GM18499 (cell line): Measurements from ENCODE around the gene CA4.

ENCODE experiments used
- ATAC-seq: cut with Tn5 transposase; IDR thresholded peaks from one replicate; pipeline ENCODE4 v1.9.1; 2021; ENCODE audit warnings: moderate number of reproducible peaks; ENCODE audit not compliant: insufficient read depth, unreplicated experiment

The CA4 gene

DNA sequence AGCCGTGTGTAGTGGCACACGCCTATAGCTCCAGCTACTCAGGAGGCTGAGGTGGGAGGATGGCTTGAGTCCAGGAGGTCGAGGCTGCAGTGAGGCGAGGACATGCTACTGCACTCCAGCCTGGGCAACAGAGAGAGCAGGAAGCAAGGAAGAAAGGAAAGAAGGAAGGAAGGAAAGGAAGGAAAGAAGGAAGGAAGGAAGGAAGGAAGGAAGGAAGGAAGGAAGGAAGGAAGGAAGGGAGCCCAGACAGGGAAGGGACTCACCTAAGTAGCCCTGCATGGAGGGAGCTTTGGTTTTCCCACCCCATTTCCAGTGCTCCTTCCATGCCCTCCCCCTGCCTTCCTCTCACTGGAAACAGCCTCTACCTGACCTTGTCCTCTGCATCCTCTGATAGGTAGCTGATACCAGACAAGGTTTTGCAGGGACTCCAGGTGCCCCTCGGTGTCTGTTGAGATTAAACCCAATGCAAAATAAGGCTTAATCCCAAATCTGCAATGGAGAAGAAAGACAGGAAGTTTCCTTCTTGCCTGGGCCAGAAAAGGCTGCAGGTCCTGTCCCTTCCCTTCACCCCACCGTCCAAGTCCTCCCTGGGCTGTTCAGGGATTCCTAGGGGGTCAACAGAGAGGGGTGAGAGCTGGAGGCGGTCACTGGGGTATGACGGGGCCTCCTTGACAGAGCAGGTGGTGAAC lies 21.5 kb upstream of the CA4 start:
- no peak for ATAC-seq

GRCh38 chr17:60129164-60129563 lies 20.6 kb upstream of the CA4 start:
- no peak for ATAC-seq

DNA sequence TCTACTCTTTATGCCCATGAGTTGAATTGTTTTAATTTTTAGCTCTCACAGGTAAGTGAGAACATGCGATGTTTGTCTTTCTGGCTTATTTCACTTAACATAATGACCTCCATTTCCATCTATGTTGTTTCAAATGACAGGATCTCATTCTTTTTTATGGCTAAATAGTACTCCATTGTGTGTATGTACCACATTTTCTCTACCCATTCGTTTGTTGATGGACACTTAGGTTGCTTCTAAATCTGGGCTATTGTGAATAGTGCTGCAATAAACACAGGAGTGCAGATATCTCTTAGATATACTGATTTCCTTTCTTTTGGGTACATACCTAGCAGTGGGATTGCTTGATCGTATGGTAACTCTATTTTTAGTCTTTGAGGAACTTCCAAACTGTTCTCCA lies 19.3 kb upstream of the CA4 start:
- no peak for ATAC-seq

DNA sequence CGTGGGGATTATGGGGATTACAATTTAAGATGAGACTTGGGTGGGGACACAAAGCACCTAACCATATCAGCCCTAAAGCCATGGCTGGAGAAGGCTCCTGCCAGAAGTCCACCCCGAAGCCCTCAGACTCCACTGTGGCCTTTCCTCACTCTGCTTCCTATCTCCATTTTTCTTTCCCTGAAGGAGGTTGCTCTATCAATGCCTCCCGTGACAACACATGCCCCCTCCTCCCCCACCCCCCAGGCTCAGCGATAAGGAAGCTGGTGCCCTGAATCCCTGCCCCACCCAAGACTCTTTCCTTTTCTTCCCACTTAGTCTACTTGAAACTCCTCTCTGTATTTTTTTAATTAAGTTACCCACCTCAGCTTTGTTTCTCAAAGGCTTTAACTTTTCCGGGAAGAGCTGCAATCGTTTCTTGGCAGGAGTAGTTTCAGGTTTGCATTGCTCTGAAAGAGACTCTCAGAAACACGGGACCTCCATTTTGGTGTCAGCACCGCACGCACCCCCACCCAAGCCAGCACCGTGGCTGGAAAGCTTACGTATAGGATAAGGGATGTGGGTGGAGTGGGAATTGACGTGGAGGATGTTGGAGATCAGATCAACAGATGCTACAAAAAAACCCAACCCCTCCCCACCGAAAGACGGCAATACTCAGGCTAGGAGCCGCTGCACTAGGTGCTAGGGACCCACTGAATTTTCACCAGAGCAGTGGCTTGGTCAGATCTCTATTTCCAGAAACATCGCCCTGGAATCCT lies 15.2 kb upstream of the CA4 start:
- no peak for ATAC-seq

- ATAC-seq: peak; percentile 77
Observed at GRCh38 chr17:60135151-60135950, 14.4 kb upstream of the CA4 start.

- ATAC-seq: no peak
Observed at GRCh38 chr17:60135951-60136666, 13.7 kb upstream of the CA4 start.

DNA sequence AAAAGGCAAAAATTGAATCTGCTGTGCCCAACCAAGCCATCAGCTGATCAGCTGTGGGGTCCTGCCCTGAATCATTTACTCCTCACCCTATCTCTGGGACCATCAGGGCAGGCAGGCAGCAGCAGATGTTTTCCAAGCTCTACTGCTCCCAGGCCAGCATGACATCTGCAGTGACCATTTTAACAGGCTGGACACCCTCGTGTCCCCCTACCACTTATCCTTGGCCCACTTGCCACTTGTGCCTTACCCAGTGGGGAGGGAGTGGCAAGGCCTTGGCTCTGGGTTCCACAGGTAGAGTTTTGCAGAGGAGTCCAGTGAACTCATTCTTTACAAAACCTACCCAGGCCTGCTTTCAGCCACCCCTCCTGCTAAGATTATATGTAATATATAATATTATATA lies 12.0 kb upstream of the CA4 start:
- no peak for ATAC-seq

- ATAC-seq: no peak
Observed at GRCh38 chr17:60138769-60139437, 10.9 kb upstream of the CA4 start.

DNA sequence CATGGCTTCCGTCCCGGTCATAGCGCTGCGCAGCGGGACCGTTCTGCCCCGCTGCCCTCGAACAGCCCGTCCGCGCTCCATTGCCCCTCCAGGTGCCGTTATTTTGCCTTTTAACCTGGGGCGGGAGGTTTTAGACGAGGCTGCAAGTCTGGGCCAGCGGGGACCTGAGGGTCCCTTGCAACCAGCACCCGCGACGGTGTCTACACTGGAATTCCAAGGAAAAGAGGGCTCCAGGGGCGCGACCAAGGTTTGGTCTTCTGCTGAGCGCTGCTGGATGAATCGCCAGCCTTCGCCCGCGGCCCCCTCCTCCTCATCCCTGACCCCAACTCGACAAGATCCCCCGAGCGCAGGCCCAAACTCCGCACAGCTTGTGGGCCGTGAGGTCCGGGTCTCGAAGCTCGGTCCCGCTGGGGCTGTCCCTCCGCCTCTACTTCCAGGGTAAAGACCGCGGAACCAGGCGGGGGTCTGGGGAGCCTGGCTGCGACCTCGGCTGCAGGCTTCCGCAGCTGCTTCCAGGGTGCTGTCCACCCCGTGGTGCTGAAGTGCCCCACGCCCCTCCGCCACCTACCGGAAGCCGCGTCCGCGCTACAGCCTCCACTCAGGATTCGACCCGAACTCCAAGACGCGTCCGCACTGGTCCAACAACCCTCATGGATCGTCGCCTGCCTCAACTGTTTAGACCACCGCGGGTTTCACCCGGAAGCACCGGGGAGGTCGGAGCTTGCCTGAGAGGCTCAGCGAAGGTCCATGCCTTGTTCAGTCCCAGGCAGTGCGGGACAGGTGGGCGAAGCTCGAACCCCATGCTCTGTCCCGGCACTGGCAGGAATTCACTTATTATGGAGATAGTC lies 10.1 kb upstream of the CA4 start:
- ATAC-seq: no peak

DNA sequence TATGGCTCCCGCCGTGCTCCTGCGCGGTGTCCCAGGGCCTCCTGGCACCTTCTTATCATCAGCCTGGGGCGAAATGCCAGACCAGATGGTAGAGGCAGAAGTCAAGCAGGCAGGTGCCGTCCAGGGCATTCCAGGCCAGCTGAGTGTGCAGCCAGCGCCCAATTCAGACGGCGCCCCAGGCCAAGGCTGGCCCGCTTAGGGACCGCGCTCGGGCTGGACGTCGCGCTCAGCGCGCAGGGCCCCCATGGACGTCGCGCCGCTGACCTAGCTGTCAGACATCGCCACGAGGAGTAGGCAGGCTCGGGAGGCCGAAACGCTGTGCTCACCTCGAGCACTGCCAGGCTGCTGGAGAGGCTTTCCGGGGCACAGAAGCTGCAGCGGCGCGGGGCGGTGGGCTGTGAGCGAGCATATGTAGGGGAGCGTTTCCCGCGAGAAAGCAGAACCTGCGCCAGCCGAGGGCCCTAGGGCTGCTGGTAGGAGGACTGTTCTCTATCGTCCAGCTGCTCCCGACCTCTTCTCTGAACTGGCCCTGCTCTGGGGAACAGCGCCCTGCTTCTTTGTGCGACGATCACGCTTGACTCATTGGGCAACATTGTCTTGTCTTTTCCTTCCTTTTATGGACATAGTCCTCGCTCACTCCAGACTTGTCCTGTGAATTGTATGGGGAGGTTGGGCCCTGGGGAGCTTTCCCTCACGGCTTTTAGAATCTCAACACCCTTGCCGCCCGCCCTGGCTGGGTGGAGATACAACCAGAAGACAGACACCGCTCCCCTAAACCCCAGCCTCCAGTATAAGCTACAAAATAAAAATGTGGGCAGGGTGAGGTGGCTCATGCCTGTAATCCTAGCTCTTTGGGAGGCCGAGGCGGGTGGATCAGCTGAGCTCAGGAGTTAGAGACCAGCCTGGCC lies 8.4 kb upstream of the CA4 start:
- ATAC-seq: no peak

DNA sequence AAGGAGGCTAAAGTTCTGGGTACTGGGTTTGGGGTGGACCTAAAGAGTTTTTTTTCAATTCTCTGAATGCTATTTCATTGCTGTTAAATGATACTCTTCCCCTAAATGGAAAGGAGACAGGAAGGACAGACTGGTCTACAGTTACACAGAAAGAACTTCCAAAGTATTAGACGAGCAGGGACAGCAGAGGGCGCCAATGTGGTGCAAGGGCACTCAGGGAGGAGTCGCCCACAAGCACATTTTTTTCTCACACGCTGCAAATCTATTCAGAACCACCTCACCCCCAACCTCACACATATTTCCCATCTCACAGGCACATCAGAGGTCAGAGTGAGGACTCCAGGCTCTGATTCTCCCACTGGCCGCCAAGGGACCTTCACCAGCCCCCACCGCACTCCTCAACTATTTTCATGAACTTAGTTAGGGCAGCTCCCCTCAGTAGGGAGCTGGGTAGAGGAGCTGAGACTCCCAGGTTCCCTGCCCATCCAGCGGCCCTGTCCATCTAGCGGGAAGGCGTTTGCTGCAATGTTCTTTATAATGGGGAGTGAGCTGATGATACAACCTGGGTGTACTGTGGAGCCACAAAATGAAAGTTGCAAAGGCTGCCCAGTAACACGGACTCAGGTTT lies 6.8 kb upstream of the CA4 start:
- ATAC-seq: no peak

- no peak for ATAC-seq
Observed at GRCh38 chr17:60145006-60145935, 4.5 kb upstream of the CA4 start.

DNA sequence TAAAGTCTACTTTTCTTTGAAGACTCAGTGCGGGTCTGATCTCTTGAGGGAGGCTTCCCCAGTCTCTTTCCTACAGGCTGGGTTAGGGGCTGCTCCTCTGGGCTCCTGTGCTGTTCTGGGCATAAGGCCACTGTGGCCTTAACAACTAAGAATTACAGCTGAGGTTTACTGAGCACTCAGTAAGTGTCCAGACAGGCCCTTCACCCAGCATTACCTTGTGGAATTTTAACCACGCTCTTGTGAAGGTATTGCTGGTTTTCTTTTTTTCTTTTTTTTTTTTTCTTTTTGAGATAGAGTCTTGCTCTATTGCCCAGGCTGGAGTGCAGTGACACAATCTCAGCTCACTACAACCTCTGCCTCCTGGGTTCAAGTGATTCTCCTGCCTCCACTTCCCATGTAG lies 3.6 kb upstream of the CA4 start:
- no peak for ATAC-seq

DNA sequence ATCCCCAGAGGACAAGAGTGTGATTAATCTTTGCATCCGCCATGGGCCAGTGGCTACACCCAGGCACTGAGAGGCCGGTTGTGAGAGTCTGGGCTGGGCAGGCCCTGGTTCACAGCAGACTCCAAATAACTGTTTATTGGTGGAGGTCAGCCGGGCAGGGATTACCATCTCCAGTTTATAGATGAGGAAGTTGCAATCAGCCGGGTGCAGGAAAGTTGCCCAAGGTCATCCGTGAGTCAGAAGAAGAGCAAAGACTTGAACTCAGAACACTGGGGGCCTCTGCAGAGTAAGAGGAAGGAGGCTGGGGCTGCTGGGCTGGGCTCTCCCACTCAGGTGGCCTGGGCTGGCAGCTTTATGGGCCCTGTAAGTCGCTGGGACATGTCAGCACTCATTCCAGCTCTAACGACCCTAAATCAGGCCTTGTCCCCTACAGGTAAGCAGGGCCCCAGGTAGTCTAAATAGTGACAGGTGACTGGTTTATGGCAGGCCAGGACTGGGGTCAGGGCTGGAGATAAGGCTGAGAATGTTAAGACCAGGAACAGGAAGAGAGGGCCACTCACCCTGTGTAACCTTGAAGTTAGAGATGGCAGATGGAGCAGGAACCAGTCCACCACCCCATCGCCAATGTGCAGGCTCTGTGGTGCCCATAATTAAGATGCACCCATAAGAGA lies 2.1 kb upstream of the CA4 start:
- ATAC-seq: no peak

GRCh38 chr17:60148373-60148772 lies 1.4 kb upstream of the CA4 start:
- no peak for ATAC-seq

- no peak for ATAC-seq
Observed at GRCh38 chr17:60151355-60151754, 1.6 kb downstream of the CA4 start.
